IMR-90 (cell line): ENCODE data around the gene LRRC41.

Experiments used
- BHLHE40 ChIP-seq: fragments of 150-350 bp; IDR thresholded peaks from 2 replicates; pipeline ENCODE4 v1.6.1; 2016; ENCODE audit warnings: mild to moderate bottlenecking, low read depth, low read length
- CEBPB ChIP-seq: IDR thresholded peaks from 2 replicates; pipeline ENCODE4 v1.6.1; 2012; ENCODE audit warnings: low read depth, low read length, improper control_type of control experiment
- CHD1 ChIP-seq: IDR thresholded peaks from 2 replicates; pipeline ENCODE4 v1.6.1; 2012; ENCODE audit warnings: low read depth, low read length, improper control_type of control experiment
- CTCF ChIP-seq: conservative IDR thresholded peaks from 2 replicates; pipeline ENCODE4 v1.5.1; 2012; ENCODE audit warnings: mild to moderate bottlenecking, low read depth, low read length, improper control_type of control experiment
- FOS ChIP-seq: fragments of 150-350 bp; IDR thresholded peaks from 2 replicates; pipeline ENCODE4 v1.6.1; 2016; ENCODE audit warnings: low read depth, low read length
- MAFK ChIP-seq: IDR thresholded peaks from 2 replicates; pipeline ENCODE4 v1.6.1; 2012; ENCODE audit warnings: low read depth, low read length, improper control_type of control experiment
- MXI1 ChIP-seq: IDR thresholded peaks from 2 replicates; pipeline ENCODE4 v1.6.1; 2012; ENCODE audit warnings: low read depth, mild to moderate bottlenecking, low read length, moderate library complexity, borderline replicate concordance
- NFE2L2 ChIP-seq: fragments of 150-350 bp; IDR thresholded peaks from 2 replicates; pipeline ENCODE4 v1.6.1; 2016; ENCODE audit warnings: low read depth, mild to moderate bottlenecking, low read length
- POLR2A ChIP-seq: IDR thresholded peaks from 2 replicates; pipeline ENCODE4 v1.6.1; 2012; ENCODE audit warnings: mild to moderate bottlenecking, low read depth, low read length
- RAD21 ChIP-seq: IDR thresholded peaks from 2 replicates; pipeline ENCODE4 v1.6.1; 2012; ENCODE audit warnings: low read length, improper control_type of control experiment
- RCOR1 ChIP-seq: IDR thresholded peaks from 2 replicates; pipeline ENCODE4 v1.6.1; 2012; ENCODE audit warnings: mild to moderate bottlenecking, low read length, improper control_type of control experiment; ENCODE audit not compliant: insufficient replicate concordance
- SMC3 ChIP-seq: fragments of 150-350 bp; IDR thresholded peaks from 2 replicates; pipeline ENCODE4 v1.6.1; 2016; ENCODE audit warnings: low read depth, mild to moderate bottlenecking, antibody characterized with exemption, low read length, moderate library complexity

DNA sequence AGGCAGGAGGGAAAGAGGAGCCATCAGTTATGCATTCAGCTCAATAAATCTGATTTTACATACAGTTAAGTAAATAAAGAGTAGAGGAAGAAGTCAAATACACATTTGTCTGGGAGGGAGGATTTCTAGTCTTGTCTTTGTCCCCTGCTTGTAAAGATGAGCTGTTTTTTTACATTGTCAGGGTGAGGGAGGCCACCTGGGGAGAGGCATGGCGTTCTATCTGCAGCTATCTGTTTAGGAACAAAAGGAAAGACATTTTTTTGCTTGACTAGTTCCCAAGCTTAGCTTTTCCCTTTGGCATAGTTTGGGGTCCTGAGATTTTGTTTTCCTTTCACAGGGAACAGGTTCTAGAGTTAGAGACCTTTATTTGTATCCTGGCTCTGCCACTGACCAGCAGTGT is 40.9 kb downstream of the LRRC41 start:
- TF ChIP-seq CTCF (no peak), POLR2A (no peak), RCOR1 (no peak), MXI1 (no peak), FOS (no peak), MAFK (no peak), RAD21 (no peak), BHLHE40 (no peak), SMC3 (no peak), NFE2L2 (no peak), CHD1 (no peak), CEBPB (no peak)
